ENCODE data around the gene C10orf143. TPM values are rescaled to one million over a fixed set of nuclear protein-coding genes. Genes with fewer than 3 reads are reported as not detected.
"Not testable (repeated sequence)": the region's sequence is repeated elsewhere in the genome, so short reads cannot be mapped to it uniquely, and the experiment has no call there.

C10orf143 gene
- total RNA-seq, 1 donor from 2014 or later: 0.85 TPM

GRCh38 chr10:130111113-130111851, 652 bp upstream of the C10orf143 start:
- DNase-seq (ENCODE audit: low read depth): peak; percentile 93

GRCh38 chr10:130109796-130110245, 809 bp downstream of the C10orf143 start:
- DNase-seq (ENCODE audit: low read depth): peak; percentile 84

- no peak for DNase-seq (ENCODE audit: low read depth)
Observed at GRCh38 chr10:130108934-130109604, 1.6 kb downstream of the C10orf143 start.

GRCh38 chr10:130108146-130108545, 2.5 kb downstream of the C10orf143 start:
- not testable (repeated sequence) for DNase-seq (ENCODE audit: low read depth)

- no peak for DNase-seq (ENCODE audit: low read depth)
Observed at GRCh38 chr10:130105724-130106123, 4.9 kb downstream of the C10orf143 start.

GRCh38 chr10:130099344-130099743, 11.3 kb downstream of the C10orf143 start:
- DNase-seq (ENCODE audit: low read depth): no peak

GRCh38 chr10:130090565-130090964, 20.1 kb downstream of the C10orf143 start:
- not testable (repeated sequence) for DNase-seq (ENCODE audit: low read depth)

- DNase-seq (ENCODE audit: low read depth): no peak
Observed at GRCh38 chr10:130080461-130080814, 30.2 kb downstream of the C10orf143 start.

GRCh38 chr10:130079614-130080460, 30.8 kb downstream of the C10orf143 start:
- no peak for DNase-seq (ENCODE audit: low read depth)

GRCh38 chr10:130078120-130078519, 32.5 kb downstream of the C10orf143 start:
- no peak for DNase-seq (ENCODE audit: low read depth)

- DNase-seq (ENCODE audit: low read depth): no peak
Observed at GRCh38 chr10:130076681-130077080, 33.9 kb downstream of the C10orf143 start.

GRCh38 chr10:130074639-130075038, 36.0 kb downstream of the C10orf143 start:
- DNase-seq (ENCODE audit: low read depth): no peak

GRCh38 chr10:130073912-130074311, 36.7 kb downstream of the C10orf143 start:
- no peak for DNase-seq (ENCODE audit: low read depth)

- DNase-seq (ENCODE audit: low read depth): no peak
Observed at GRCh38 chr10:130072247-130072646, 38.4 kb downstream of the C10orf143 start.

- no peak for DNase-seq (ENCODE audit: low read depth)
Observed at GRCh38 chr10:130067893-130068292, 42.7 kb downstream of the C10orf143 start.

- DNase-seq (ENCODE audit: low read depth): no peak
Observed at GRCh38 chr10:130066743-130067142, 43.9 kb downstream of the C10orf143 start.

- DNase-seq (ENCODE audit: low read depth): no peak
Observed at GRCh38 chr10:130065251-130065650, 45.4 kb downstream of the C10orf143 start.

- DNase-seq (ENCODE audit: low read depth): no peak
Observed at GRCh38 chr10:130064783-130065182, 45.8 kb downstream of the C10orf143 start.

GRCh38 chr10:130062976-130063375, 47.7 kb downstream of the C10orf143 start:
- DNase-seq (ENCODE audit: low read depth): no peak

GRCh38 chr10:130062201-130062600, 48.4 kb downstream of the C10orf143 start:
- no peak for DNase-seq (ENCODE audit: low read depth)

- no peak for DNase-seq (ENCODE audit: low read depth)
Observed at GRCh38 chr10:130061760-130062159, 48.9 kb downstream of the C10orf143 start.

- DNase-seq (ENCODE audit: low read depth): no peak
Observed at GRCh38 chr10:130054021-130054420, 56.6 kb downstream of the C10orf143 start.
